MCF 10A (cell line): ENCODE data around the gene GDAP1L1. TPM values are rescaled to one million over a fixed set of nuclear protein-coding genes. Genes with fewer than 3 reads are reported as not detected.

Experiments used
- BruUV-seq: library from RNA; stranded (reverse); fragments of 400-500 nt; replicated peaks from 2 replicates; lab custom pipeline; 2021; lab: Mats Ljungman, UMichigan
- CTCF ChIA-PET: fragments of 300-600 bp; sonication (Branson Sonifier 250); formaldehyde crosslinking; extraction: SDS; loops from one replicate; lab custom pipeline; 2021; ENCODE audit warnings: antibody characterized with exemption, inconsistent platforms; lab: Yijun Ruan, JAX
- POLR2A ChIA-PET: fragments of 300-600, 350-650 bp; sonication (Branson Sonifier 250); formaldehyde crosslinking; extraction: SDS; loops from one replicate; lab custom pipeline; 2020; ENCODE audit warnings: antibody characterized with exemption, inconsistent platforms; lab: Yijun Ruan, JAX
- DNase-seq: peaks from one replicate; pipeline ENCODE4 v3.0.0-alpha.2; 2018; ENCODE audit not compliant: unreplicated experiment
- H3K27ac Mint-ChIP-seq: one replicate; pipeline ENCODE4 v1.8.0; 2022; ENCODE audit warnings: mild to moderate bottlenecking, low read depth, mixed read lengths; ENCODE audit not compliant: unreplicated experiment
- H3K27me3 Mint-ChIP-seq: one replicate; pipeline ENCODE4 v1.8.0; 2022; ENCODE audit warnings: mixed read lengths; ENCODE audit not compliant: insufficient read depth, unreplicated experiment
- H3K36me3 Mint-ChIP-seq: one replicate; pipeline ENCODE4 v1.8.0; 2022; ENCODE audit warnings: mild to moderate bottlenecking, moderate library complexity, mixed read lengths; ENCODE audit not compliant: insufficient read depth, unreplicated experiment
- H3K4me1 Mint-ChIP-seq: one replicate; pipeline ENCODE4 v1.8.0; 2022; ENCODE audit warnings: mixed read lengths; ENCODE audit not compliant: insufficient read depth, unreplicated experiment
- H3K4me3 Mint-ChIP-seq: one replicate; pipeline ENCODE4 v1.8.0; 2022; ENCODE audit warnings: mild to moderate bottlenecking, moderate library complexity, mixed read lengths; ENCODE audit not compliant: unreplicated experiment
- H3K9me3 Mint-ChIP-seq: one replicate; pipeline ENCODE4 v1.8.0; 2022; ENCODE audit warnings: mixed read lengths; ENCODE audit not compliant: unreplicated experiment
- intact Hi-C: fragments of 100-400 bp; cut with micrococcal nuclease; formaldehyde crosslinking; loops from 2 replicates; pipeline ENCODE4 v1.14.1; 2022
- total RNA-seq: library from RNA; stranded (reverse); gene quantifications from 2 replicates; pipeline ENCODE4 v1.2.3, GENCODE V29; 2022
- TF ChIP-seq, protein P1 (sequence below): fragments of 200-600 bp; IDR thresholded peaks from one replicate; pipeline ENCODE4 v1.8.0; 2022; ENCODE audit warnings: antibody characterized with exemption, mild to moderate bottlenecking; ENCODE audit not compliant: unreplicated experiment

The GDAP1L1 gene
- total RNA-seq, 1 experiment from 2014 or later = 0.37 TPM

DNA sequence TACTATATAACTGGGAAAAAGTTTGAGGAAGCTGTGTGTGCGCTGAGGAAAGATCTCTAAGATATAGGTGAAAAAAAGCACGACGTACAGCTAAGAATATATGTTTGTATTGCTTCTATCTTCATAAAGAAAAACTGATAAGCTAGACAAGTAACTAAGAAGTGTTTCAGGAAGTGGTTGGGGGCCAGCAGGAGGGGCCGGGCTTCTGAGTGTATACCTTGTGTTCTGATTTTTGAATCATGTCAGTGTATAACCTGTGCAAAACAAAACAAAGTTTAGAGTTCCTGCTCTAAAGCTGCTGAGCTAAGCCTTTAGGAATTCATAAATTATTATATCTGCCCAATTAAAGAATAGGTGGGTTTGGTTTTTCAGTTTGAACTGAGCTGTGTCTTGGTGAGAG lies 28.7 kb upstream of the GDAP1L1 start:
- intact Hi-C loops = loop anchor here (5.0 to 10.0 kb wide), 2 partner anchors 386 to 514 kb away; no protein-coding TSS in a partner anchor
- no peak for DNase-seq
- Mint-ChIP-seq H3K4me1 (peaks cover 8% of the 10 kb centered on the region), H3K27ac (no peak overlapping the region), H3K9me3 (no peaks in the 10 kb centered on the region), H3K4me3 (no peak overlapping the region), H3K27me3 (no peaks in the 10 kb centered on the region), H3K36me3 (peaks cover 6% of the 10 kb centered on the region)
- ChIA-PET POLR2A (interaction anchor here (0.7 to 4.9 kb wide), 7 partner anchors 93 to 339 kb away, joined by 3 to 63 read pairs (median 4); partner anchors contain the start of gene FITM2), CTCF (interaction anchor here (0.6 to 10.6 kb wide), 30 partner anchors 11 to 892 kb away, joined by 3 to 536 read pairs (median 6); partner anchors contain the start of genes FITM2 and TTPAL)
- no TSS peak for BruUV-seq
- TF ChIP-seq, protein P1, sequence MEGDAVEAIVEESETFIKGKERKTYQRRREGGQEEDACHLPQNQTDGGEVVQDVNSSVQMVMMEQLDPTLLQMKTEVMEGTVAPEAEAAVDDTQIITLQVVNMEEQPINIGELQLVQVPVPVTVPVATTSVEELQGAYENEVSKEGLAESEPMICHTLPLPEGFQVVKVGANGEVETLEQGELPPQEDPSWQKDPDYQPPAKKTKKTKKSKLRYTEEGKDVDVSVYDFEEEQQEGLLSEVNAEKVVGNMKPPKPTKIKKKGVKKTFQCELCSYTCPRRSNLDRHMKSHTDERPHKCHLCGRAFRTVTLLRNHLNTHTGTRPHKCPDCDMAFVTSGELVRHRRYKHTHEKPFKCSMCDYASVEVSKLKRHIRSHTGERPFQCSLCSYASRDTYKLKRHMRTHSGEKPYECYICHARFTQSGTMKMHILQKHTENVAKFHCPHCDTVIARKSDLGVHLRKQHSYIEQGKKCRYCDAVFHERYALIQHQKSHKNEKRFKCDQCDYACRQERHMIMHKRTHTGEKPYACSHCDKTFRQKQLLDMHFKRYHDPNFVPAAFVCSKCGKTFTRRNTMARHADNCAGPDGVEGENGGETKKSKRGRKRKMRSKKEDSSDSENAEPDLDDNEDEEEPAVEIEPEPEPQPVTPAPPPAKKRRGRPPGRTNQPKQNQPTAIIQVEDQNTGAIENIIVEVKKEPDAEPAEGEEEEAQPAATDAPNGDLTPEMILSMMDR = no peak

DNA sequence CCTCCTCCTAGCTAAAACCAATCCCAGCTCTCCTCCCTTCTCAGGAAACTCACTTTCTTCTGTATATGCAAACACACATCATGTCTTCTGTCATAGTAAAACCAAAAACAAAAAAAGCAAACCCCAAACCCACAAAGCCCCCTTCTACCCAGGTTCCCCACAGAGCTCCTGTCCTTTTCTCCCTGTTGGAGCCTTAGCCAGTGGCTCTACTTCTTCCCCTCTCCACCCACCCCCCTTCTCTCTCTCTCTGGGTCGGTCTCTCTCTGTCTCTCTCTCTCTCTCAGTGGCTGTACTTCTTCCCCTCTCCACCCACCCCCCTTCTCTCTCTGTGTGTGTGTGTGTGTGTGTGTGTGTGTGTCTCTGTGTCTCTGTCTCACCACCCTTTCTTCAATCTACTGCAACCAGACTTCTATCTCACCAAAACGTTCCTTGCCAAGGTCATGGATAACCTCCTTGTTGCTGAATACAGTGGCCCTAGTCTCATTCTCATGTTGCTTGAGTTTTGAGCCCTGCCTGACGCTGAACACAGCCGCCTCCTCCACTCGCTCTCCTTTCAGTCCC lies 27.9 kb upstream of the GDAP1L1 start:
- H3K27ac Mint-ChIP-seq = no peak overlapping the region
- ChIA-PET CTCF (interaction anchor here (0.6 to 10.6 kb wide), 17 partner anchors 10 to 250 kb away, joined by 3 to 536 read pairs (median 8); partner anchors contain the start of genes FITM2 and TTPAL), POLR2A (interaction anchor here (0.5 to 4.9 kb wide), 8 partner anchors 81 to 339 kb away, joined by 3 to 63 read pairs (median 4); partner anchors contain the start of gene FITM2)
- intact Hi-C loops = loop anchor here (5.0 to 10.0 kb wide), 2 partner anchors 386 to 513 kb away; no protein-coding TSS in a partner anchor
- H3K9me3 Mint-ChIP-seq = no peaks in the 10 kb centered on the region
- no peak for DNase-seq
- no TSS peak for BruUV-seq
- TF ChIP-seq, protein P1 = no peak
- H3K4me1 Mint-ChIP-seq = peaks cover 8% of the 10 kb centered on the region
- H3K36me3 Mint-ChIP-seq = peaks cover 6% of the 10 kb centered on the region
- no peaks in the 10 kb centered on the region for H3K27me3 Mint-ChIP-seq
- no peak overlapping the region for H3K4me3 Mint-ChIP-seq

DNA sequence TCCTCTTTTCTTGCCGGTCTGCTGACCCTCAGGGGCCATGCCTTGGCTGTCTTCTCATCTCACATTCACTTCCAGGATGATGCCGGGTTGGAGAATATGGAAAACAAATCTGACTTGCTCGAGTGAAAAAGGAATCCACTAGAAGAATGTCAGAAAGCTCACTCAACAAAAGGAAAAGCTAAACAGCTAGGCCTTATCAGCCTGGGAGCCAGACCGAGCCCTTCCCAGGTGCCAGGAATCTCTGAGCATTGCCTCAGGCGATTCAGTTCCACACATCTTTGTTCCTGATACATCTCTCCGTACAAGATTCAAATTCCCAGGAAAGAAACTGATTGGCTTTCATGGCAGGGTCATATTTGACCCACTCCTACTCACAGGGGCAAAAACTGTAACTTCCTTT lies 27.3 kb upstream of the GDAP1L1 start:
- no peaks in the 10 kb centered on the region for H3K27me3 Mint-ChIP-seq
- no peak for DNase-seq
- no peak overlapping the region for H3K4me3 Mint-ChIP-seq
- H3K27ac Mint-ChIP-seq = no peak overlapping the region
- intact Hi-C loops = loop anchor here (5.0 to 10.0 kb wide), 2 partner anchors 385 to 513 kb away; no protein-coding TSS in a partner anchor
- ChIA-PET POLR2A (interaction anchor here (0.5 to 4.9 kb wide), 4 partner anchors 80 to 166 kb away, joined by 3 to 63 read pairs (median 4); partner anchors contain the start of gene FITM2), CTCF (interaction anchor here (2.0 to 10.6 kb wide), 5 partner anchors 93 to 249 kb away, joined by 6 to 536 read pairs (median 326); partner anchors contain the start of genes FITM2 and TTPAL)
- no peaks in the 10 kb centered on the region for H3K9me3 Mint-ChIP-seq
- peaks cover 6% of the 10 kb centered on the region for H3K36me3 Mint-ChIP-seq
- no TSS peak for BruUV-seq
- H3K4me1 Mint-ChIP-seq = peaks cover 8% of the 10 kb centered on the region
- TF ChIP-seq, protein P1 = no peak

DNA sequence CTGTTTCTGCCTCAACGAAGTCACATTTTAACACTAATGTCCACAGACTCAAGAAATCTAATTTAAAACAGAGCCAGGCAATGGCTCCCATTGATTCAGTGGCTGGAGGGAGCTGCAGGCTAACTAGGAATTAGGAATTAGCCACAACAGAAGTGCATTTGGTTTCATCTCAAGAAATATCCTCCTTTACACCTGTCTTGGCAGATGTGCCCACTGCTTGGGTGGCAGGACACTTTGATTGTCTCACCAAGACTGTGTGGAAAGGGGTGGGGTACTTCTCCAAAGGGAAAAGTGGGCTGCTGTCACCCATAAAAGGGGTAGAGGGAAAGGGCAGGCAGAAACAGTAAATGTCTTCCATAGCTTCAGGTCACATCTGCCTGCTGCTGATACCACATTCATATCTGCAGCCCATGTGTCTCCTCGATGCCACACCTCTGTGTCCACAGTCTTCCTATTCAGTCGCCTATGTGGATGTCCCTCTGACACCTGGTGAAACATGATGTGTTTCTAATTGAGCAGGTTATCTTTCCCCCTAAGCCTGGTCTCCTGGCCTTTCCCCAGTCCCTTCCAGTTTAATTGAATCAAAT lies 25.6 kb upstream of the GDAP1L1 start:
- TF ChIP-seq, protein P1 = no peak
- Mint-ChIP-seq H3K4me3 (no peak overlapping the region), H3K36me3 (no peaks in the 10 kb centered on the region), H3K27me3 (no peaks in the 10 kb centered on the region), H3K27ac (no peak overlapping the region), H3K9me3 (no peaks in the 10 kb centered on the region), H3K4me1 (no peaks in the 10 kb centered on the region)
- ChIA-PET CTCF (interaction anchor here (0.7 to 10.6 kb wide), 6 partner anchors 90 to 248 kb away, joined by 3 to 347 read pairs (median 20); partner anchors contain the start of genes FITM2 and TTPAL), POLR2A (no interaction called here)
- no TSS peak for BruUV-seq
- DNase-seq = no peak
- intact Hi-C loops = no loop called here
